Measurements from ENCODE around the gene SIT1. TPM values are rescaled to one million over a fixed set of nuclear protein-coding genes. Genes with fewer than 3 reads are reported as not detected.

The SIT1 gene
- polyA plus RNA-seq, 1 experiment: not detected

DNA sequence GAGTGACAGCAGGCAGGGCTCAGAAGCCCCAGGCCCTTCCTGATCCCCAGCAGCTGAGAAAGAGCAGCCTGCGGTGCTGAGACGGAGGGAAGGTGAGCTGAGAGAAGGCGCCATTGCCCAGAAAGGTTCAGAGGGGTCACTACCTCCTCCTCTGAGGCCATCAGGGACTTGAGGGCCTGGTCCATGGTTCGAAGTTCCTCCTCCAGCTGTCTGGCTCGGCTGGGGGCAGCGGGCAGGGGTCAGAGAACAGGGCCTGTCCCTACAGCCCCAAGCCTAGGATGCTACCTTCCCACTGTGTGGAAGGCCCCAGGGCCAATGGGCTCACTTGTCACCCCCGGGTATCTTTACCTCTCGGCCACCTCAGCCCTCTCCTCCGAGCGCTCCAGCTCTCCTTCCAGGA is 34.2 kb upstream of the SIT1 start:
- DNase-seq (ENCODE audit: low read depth): no peak
- H3K27me3 ChIP-seq (ENCODE audit: control insufficient read depth, insufficient read depth, low read length): no peaks in the 10 kb centered on the region
- H3K36me3 ChIP-seq (ENCODE audit: control insufficient read depth, insufficient read depth, low read length): peaks cover 52% of the 10 kb centered on the region
- TF ChIP-seq CTCF (IDR thresholded peaks at IDR 0.05; ENCODE audit: insufficient read depth, low read depth, low read length): no peak
- H3K4me3 ChIP-seq (ENCODE audit: low read depth, low read length): no peak overlapping the region
- ChIA-PET CTCF (interaction anchor here (0.6 to 3.5 kb wide), 5 partner anchors 11 to 51 kb away, joined by 3 to 20 read pairs (median 3); partner anchors contain the start of genes CCDC107 and RMRP), POLR2A (interaction anchor here (0.5 kb wide), 1 partner anchor 7 kb away, joined by 3 read pairs; no protein-coding TSS in a partner anchor)

DNA sequence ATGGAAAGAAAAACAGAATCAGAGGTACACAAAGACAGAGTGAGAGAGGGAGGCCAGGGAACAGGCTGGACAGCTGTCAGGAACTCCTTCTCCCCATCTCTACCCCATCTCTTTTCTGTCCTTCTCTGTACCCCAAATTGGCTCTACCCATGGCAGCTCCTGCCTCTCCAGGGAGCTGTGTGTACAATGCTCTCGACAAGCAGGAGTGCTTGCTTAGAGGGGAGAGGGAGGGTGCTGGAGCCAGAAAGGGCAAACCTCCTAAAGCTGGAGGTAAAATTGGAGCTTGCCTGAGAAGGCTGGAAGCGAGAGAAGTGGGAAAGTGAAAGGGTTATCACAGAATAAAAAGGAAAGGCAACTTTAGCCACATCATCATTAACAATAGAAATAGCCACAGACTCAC is 32.6 kb upstream of the SIT1 start:
- ChIA-PET POLR2A (no interaction called here), CTCF (interaction anchor here (1.1 to 3.5 kb wide), 5 partner anchors 10 to 72 kb away, joined by 3 to 20 read pairs (median 3); partner anchors contain the start of genes CA9, CCDC107 and RMRP)
- H3K27me3 ChIP-seq (ENCODE audit: control insufficient read depth, insufficient read depth, low read length): no peaks in the 10 kb centered on the region
- peaks cover 51% of the 10 kb centered on the region for H3K36me3 ChIP-seq (ENCODE audit: control insufficient read depth, insufficient read depth, low read length)
- no peak for TF ChIP-seq CTCF (IDR thresholded peaks at IDR 0.05; ENCODE audit: insufficient read depth, low read depth, low read length)
- no peak for DNase-seq (ENCODE audit: low read depth)
- no peak overlapping the region for H3K4me3 ChIP-seq (ENCODE audit: low read depth, low read length)

- CTCF ChIA-PET: interaction anchor here (1.1 to 3.5 kb wide), 5 partner anchors 9 to 71 kb away, joined by 3 to 20 read pairs (median 3); partner anchors contain the start of gene CA9
- POLR2A ChIA-PET: no interaction called here
- Histone ChIP-seq H3K27me3 (ENCODE audit: control insufficient read depth, insufficient read depth, low read length) (no peaks in the 10 kb centered on the region), H3K36me3 (ENCODE audit: control insufficient read depth, insufficient read depth, low read length) (peaks cover 45% of the 10 kb centered on the region), H3K4me3 (ENCODE audit: low read depth, low read length) (no peak overlapping the region)
- TF ChIP-seq CTCF (IDR thresholded peaks at IDR 0.05; ENCODE audit: insufficient read depth, low read depth, low read length): no peak
- DNase-seq (ENCODE audit: low read depth): no peak
These were observed 32.0 kb upstream of the SIT1 start for GRCh38 chr9:35682520-35683315.

DNA sequence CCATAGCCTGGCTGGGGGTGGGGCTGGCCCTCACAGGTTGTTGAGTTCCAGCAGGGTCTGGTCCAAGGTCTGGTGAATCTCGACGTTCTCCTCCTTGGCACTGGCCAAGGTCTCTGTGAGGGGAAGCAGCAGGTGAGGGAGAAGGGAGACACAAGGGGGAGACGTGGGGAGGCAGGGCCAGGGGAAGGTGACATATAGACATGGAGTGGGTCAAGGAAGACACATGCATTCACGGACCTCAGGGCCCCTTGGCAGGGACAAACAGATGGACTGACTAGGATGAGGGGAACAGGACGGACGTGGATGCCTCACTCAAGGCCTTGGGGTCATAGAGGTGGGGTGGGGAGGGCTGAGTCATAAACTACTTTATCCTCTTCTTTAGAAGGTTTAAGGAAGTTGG is 31.3 kb upstream of the SIT1 start:
- no peak overlapping the region for H3K4me3 ChIP-seq (ENCODE audit: low read depth, low read length)
- H3K27me3 ChIP-seq (ENCODE audit: control insufficient read depth, insufficient read depth, low read length): no peaks in the 10 kb centered on the region
- no peak for TF ChIP-seq CTCF (IDR thresholded peaks at IDR 0.05; ENCODE audit: insufficient read depth, low read depth, low read length)
- ChIA-PET CTCF (interaction anchor here (1.4 to 1.6 kb wide), 2 partner anchors 14 to 50 kb away, joined by 3 to 4 read pairs; partner anchors contain the start of genes CREB3 and TLN1), POLR2A (no interaction called here)
- no peak for DNase-seq (ENCODE audit: low read depth)
- peaks cover 45% of the 10 kb centered on the region for H3K36me3 ChIP-seq (ENCODE audit: control insufficient read depth, insufficient read depth, low read length)

DNA sequence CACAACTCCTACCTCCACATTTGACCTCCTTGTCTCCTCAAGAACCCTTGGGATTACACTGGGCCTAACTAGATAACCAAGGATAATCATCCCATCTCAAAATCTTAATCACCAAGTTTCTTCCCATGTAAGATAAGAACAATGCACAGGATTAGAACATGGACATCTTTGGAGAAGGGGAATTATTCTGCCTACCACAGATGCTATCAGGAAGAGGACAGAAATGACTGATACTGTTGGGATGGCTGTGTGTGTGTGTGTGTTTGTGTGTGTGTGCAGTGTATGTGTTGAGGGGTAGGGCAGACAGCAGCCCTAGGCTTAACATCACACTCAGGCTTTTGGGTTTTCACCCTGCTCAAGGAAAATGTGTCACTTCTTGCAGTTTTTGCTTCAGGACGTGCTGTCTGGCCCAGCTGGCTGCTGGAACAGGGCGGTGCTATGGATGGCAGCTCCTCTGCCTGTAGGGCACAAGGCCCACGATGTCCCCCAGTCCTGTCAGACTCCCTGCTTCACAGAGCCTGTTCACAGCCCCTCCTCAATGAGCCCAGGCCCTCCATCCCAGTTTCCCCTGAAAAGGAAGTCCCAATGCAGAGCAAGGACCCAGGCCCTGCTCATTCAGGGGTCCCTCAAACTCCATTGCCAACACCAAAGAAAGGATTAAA is 30.7 kb upstream of the SIT1 start:
- no peak overlapping the region for H3K4me3 ChIP-seq (ENCODE audit: low read depth, low read length)
- CTCF ChIA-PET: interaction anchor here (1.4 to 1.6 kb wide), 2 partner anchors 15 to 51 kb away, joined by 3 to 4 read pairs; partner anchors contain the start of genes CREB3 and TLN1
- POLR2A ChIA-PET: interaction anchor here (1.1 kb wide), 1 partner anchor 9 kb away, joined by 4 read pairs; no protein-coding TSS in a partner anchor
- no peak for TF ChIP-seq CTCF (IDR thresholded peaks at IDR 0.05; ENCODE audit: insufficient read depth, low read depth, low read length)
- H3K27me3 ChIP-seq (ENCODE audit: control insufficient read depth, insufficient read depth, low read length): no peaks in the 10 kb centered on the region
- DNase-seq (ENCODE audit: low read depth): no peak
- H3K36me3 ChIP-seq (ENCODE audit: control insufficient read depth, insufficient read depth, low read length): peaks cover 42% of the 10 kb centered on the region
